Endothelial cell of umbilical vein (primary cell): Measurements from ENCODE around the gene CLDN22. TPM values are rescaled to one million over a fixed set of nuclear protein-coding genes. Genes with fewer than 3 reads are reported as not detected.

Experiments
- BruUV-seq: library from RNA; stranded (reverse); fragments of 400-500 nt; replicated peaks from 2 replicates; lab custom pipeline; 2021; lab: Mats Ljungman, UMichigan
- CTCF ChIA-PET: fragments of 300-600, 350-600 bp; sonication (Branson Sonifier 250); formaldehyde crosslinking; loops from one replicate; lab custom pipeline; 2021; ENCODE audit warnings: antibody characterized with exemption, inconsistent platforms; lab: Charles Lee
- POLR2A ChIA-PET: fragments of 300-600, 350-600 bp; sonication (Branson Sonifier 250); formaldehyde crosslinking; loops from one replicate; lab custom pipeline; 2021; ENCODE audit warnings: antibody characterized with exemption, inconsistent platforms; lab: Charles Lee
- DNase-seq: peaks from one replicate; pipeline ENCODE4 v3.0.0-alpha.2; 2011; ENCODE audit warnings: low read depth, low spot score
- FAIRE-seq: peaks from 2 replicates; lab custom pipeline; 2011; peaks lifted over from hg19 to GRCh38; lab: Jason Lieb, UNC
- H2AFZ ChIP-seq: 2 replicates; pipeline ENCODE4 v1.6.0; 2012; ENCODE audit warnings: low read depth, low read length, control low read depth, inconsistent platforms
- H3K27ac ChIP-seq: 2 replicates; pipeline ENCODE4 v1.5.1; 2011; ENCODE audit warnings: low read depth, mild to moderate bottlenecking, control low read depth, low read length, moderate library complexity; ENCODE audit not compliant: insufficient read depth
- H3K27me3 ChIP-seq, 2 experiments: 2 replicates each; pipeline versions ENCODE4 v1.6.0 to v1.6.1; 2011; ENCODE audit warnings: low read length in 2 of 2, mixed read lengths in 1 of 2; ENCODE audit not compliant: control insufficient read depth in 2 of 2, insufficient read depth in 2 of 2
- H3K36me3 ChIP-seq, 2 experiments: 2 replicates in 1 of 2; 3 replicates in 1 of 2; pipeline ENCODE4 v1.5.1; 2011; ENCODE audit warnings: low read length in 2 of 2, mild to moderate bottlenecking in 1 of 2, moderate library complexity in 1 of 2; ENCODE audit not compliant: control insufficient read depth in 2 of 2, insufficient read depth in 2 of 2; ENCODE audit errors: extremely low read depth in 1 of 2
- H3K4me1 ChIP-seq: 3 replicates; pipeline ENCODE4 v1.5.1; 2011; ENCODE audit warnings: mild to moderate bottlenecking, low read length; ENCODE audit not compliant: control insufficient read depth, insufficient read depth; ENCODE audit errors: extremely low read depth
- H3K4me2 ChIP-seq: 2 replicates; pipeline ENCODE4 v1.6.1; 2011; ENCODE audit warnings: low read length, control low read depth, mixed read lengths; ENCODE audit not compliant: insufficient read depth
- H3K4me3 ChIP-seq, 3 experiments: fragments of 200-600 bp in 1 of 3; sonication (generic), shearing (Covaris generic) in 1 of 3; replicated peaks in 1 of 3; 2 replicates each; pipeline ENCODE4 v1.5.1; 2011 to 2016; ENCODE audit warnings: control low read depth in 3 of 3, low read length in 3 of 3, mild to moderate bottlenecking in 2 of 3, inconsistent platforms in 1 of 3, low read depth in 1 of 3, moderate library complexity in 1 of 3; ENCODE audit not compliant: insufficient read depth in 1 of 3
- H3K79me2 ChIP-seq: 2 replicates; pipeline ENCODE4 v1.6.0; 2012; ENCODE audit warnings: low read length, inconsistent platforms; ENCODE audit not compliant: control insufficient read depth, insufficient read depth
- H3K9ac ChIP-seq: replicated peaks from 2 replicates; pipeline ENCODE3; 2011; ENCODE audit warnings: low read length, control low read depth; ENCODE audit not compliant: insufficient read depth; ENCODE audit errors: extremely low read depth
- H3K9me1 ChIP-seq: replicated peaks from 3 replicates; pipeline ENCODE4 v1.6.0; 2011; ENCODE audit warnings: mild to moderate bottlenecking, low read length; ENCODE audit not compliant: control insufficient read depth, insufficient read depth; ENCODE audit errors: extremely low read depth
- H3K9me3 ChIP-seq: replicated peaks from 2 replicates; pipeline ENCODE4 v1.5.1; 2012; ENCODE audit warnings: low read length, inconsistent platforms; ENCODE audit not compliant: control insufficient read depth, insufficient read depth
- H4K20me1 ChIP-seq: replicated peaks from 2 replicates; pipeline ENCODE3; 2011; ENCODE audit warnings: mild to moderate bottlenecking, low read length; ENCODE audit not compliant: control insufficient read depth, insufficient read depth; ENCODE audit errors: extremely low read depth
- CTCF ChIP-seq, 2 donors: IDR thresholded peaks; 1 replicate in 1 of 2; 2 replicates in 1 of 2; pipeline ENCODE4 v1.5.1; 2011; ENCODE audit warnings: low read length in 2 of 2, mild to moderate bottlenecking in 2 of 2, moderate library complexity in 2 of 2, control low read depth in 1 of 2, inconsistent platforms in 1 of 2, low read depth in 1 of 2; ENCODE audit not compliant: insufficient read depth in 1 of 2; ENCODE audit errors: extremely low read depth in 1 of 2
- EZH2 ChIP-seq: IDR thresholded peaks from 2 replicates; pipeline ENCODE4 v1.6.1; 2012; ENCODE audit warnings: borderline replicate concordance, low read depth, mild to moderate bottlenecking, moderate library complexity, low read length, inconsistent platforms; ENCODE audit not compliant: severe bottlenecking
- FOS ChIP-seq: IDR thresholded peaks from 2 replicates; pipeline ENCODE4 v1.6.1; 2011; ENCODE audit warnings: mild to moderate bottlenecking, low read length, moderate library complexity, borderline replicate concordance; ENCODE audit not compliant: insufficient read depth
- GATA2 ChIP-seq: IDR thresholded peaks from 2 replicates; pipeline ENCODE4 v1.7.0; 2011; ENCODE audit warnings: low read depth, mild to moderate bottlenecking, moderate library complexity, mixed read lengths, low read length; ENCODE audit not compliant: insufficient read length, insufficient read depth
- JUN ChIP-seq: IDR thresholded peaks from 2 replicates; pipeline ENCODE4 v1.6.1; 2011; ENCODE audit warnings: borderline replicate concordance, low read depth; ENCODE audit not compliant: insufficient read length, insufficient read depth
- MYC ChIP-seq: IDR thresholded peaks from one replicate; pipeline ENCODE4 v1.6.1; 2011; ENCODE audit warnings: mild to moderate bottlenecking, low read depth, low read length
- POLR2A ChIP-seq: IDR thresholded peaks from 2 replicates; pipeline ENCODE4 v1.6.1; 2012; ENCODE audit warnings: low read depth, mild to moderate bottlenecking, control low read depth, low read length
- POLR2AphosphoS5 ChIP-seq: IDR thresholded peaks from 2 replicates; pipeline ENCODE4 v1.6.1; 2012; ENCODE audit warnings: low read depth, mild to moderate bottlenecking, control low read depth, low read length, moderate library complexity; ENCODE audit not compliant: insufficient read depth
- dilution Hi-C: fragments of 300-500 bp; cut with MboI; formaldehyde crosslinking; loops from one replicate; pipeline ENCODE4 v1.15.0; 2019; ENCODE audit warnings: low sequenced_read_pairs; ENCODE audit not compliant: extremely low pct_ligation_motif_present
- intact Hi-C: fragments of 100-400 bp; cut with micrococcal nuclease; formaldehyde crosslinking; loops from one replicate; pipeline ENCODE4 v1.10.0; 2022
- polyA plus RNA-seq, 4 experiments: library from polyadenylated mRNA; depleted of rRNA in 3 of 4; stranded (reverse) in 3 of 4; unstranded in 1 of 4; fragments of >200 nt; gene quantifications; 2 replicates each; pipeline versions ENCODE4 v1.2.1 to v1.2.3, GENCODE V29; 2011 to 2012; ENCODE audit warnings: missing spikeins in 1 of 4
- total RNA-seq: library from RNA; stranded (reverse); gene quantifications from 2 replicates; pipeline ENCODE4 v1.2.3, GENCODE V29; 2021
- TF ChIP-seq, protein P1 (sequence below): IDR thresholded peaks from 2 replicates; pipeline ENCODE4 v1.6.1; 2011; ENCODE audit not compliant: insufficient read depth, insufficient read length

The CLDN22 gene
- total and polyA plus RNA-seq, 2 donors (not counting 3 experiments of a cell fraction or from before 2014, with no cell fraction given), result not detected

DNA sequence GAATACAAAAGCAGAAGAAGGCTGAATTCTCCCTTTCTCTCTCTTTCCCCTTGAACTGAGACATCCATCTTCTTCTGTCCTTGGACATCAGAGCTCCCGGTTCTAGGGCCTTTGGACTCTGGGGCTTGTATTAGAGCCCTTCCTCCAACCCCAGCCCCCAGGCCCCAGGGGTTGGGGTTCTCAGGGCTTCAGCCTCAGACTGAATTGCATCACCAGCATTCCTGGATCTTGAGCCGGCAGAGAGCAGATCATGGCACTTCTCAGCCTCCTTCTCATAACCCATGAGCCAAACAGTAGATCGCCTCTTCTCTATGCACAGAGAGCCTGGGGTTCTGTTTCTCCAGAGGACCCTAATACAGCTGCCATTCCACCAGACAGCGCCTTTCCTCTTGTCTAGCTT, 27.5 kb upstream of the CLDN22 start:
- DNase-seq (no peak), FAIRE-seq (no peak)
- POLR2A ChIA-PET, result no interaction called here
- Histone ChIP-seq H3K9me3 (no peaks in the 10 kb centered on the region), H3K4me3 (no peak overlapping the region), H3K4me1 (peaks cover 10% of the 10 kb centered on the region), H3K9me1 (no peaks in the 10 kb centered on the region), H3K36me3 (no peaks in the 10 kb centered on the region), H4K20me1 (no peaks in the 10 kb centered on the region), H3K4me2 (no peak overlapping the region), H2AFZ (no peak overlapping the region), H3K79me2 (no peaks in the 10 kb centered on the region), H3K27ac (no peak overlapping the region), H3K9ac (no peak overlapping the region), H3K27me3 (no peaks in the 10 kb centered on the region)
- CTCF ChIA-PET, result interaction anchor here (1.2 kb wide), 1 partner anchor 20 kb away, joined by 3 read pairs; no protein-coding TSS in a partner anchor
- BruUV-seq, result no TSS peak
- dilution Hi-C loops (no loop called here), intact Hi-C loops (no loop called here)
- TF ChIP-seq JUN (no peak), POLR2A (no peak), MYC (no peak), CTCF (IDR thresholded peaks at IDR 0.05; ENCODE audit: extremely low read depth in 1 of 2, insufficient read depth in 1 of 2, low read depth in 1 of 2, low read length in 2 of 2) (no peak), GATA2 (no peak), FOS (no peak), EZH2 (no peak), POLR2AphosphoS5 (no peak)
- TF ChIP-seq, protein P1, sequence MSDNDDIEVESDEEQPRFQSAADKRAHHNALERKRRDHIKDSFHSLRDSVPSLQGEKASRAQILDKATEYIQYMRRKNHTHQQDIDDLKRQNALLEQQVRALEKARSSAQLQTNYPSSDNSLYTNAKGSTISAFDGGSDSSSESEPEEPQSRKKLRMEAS, result no peak
